Measurements from ENCODE around the gene VPS54. TPM values are rescaled to one million over a fixed set of nuclear protein-coding genes. Genes with fewer than 3 reads are reported as not detected.
A peak's percentile ranks its signal among the peaks of the same experiment; 100 is the strongest.
"Not testable (repeated sequence)": the region's sequence is repeated elsewhere in the genome, so short reads cannot be mapped to it uniquely, and the experiment has no call there.

The VPS54 gene
- total RNA-seq, 1 donor from 2014 or later, result 17.5 TPM

GRCh38 chr2:63990072-63990471 is 29.2 kb downstream of the VPS54 start:
- Mint-ChIP-seq H3K36me3 (ENCODE audit: low read depth, unreplicated experiment) (peaks cover 11% of the 10 kb centered on the region), H3K27me3 (ENCODE audit: low read depth, unreplicated experiment) (no peaks in the 10 kb centered on the region), H3K27ac (ENCODE audit: unreplicated experiment) (no peak overlapping the region), H3K4me1 (ENCODE audit: low read depth, unreplicated experiment) (peaks cover 12% of the 10 kb centered on the region), H3K9me3 (ENCODE audit: unreplicated experiment) (no peaks in the 10 kb centered on the region), H3K4me3 (ENCODE audit: unreplicated experiment) (no peak overlapping the region)
- H3K27me3 ChIP-seq (ENCODE audit: insufficient read depth, low read length), result no peaks in the 10 kb centered on the region
- no peak overlapping the region for H3K4me2 ChIP-seq (ENCODE audit: low read length)
- no peak overlapping the region for H2AFZ ChIP-seq (ENCODE audit: low read depth, low read length)
- DNase-seq (ENCODE audit: low read depth) (no peak), FAIRE-seq (no peak)
- H4K20me1 ChIP-seq (ENCODE audit: insufficient read depth, low read length), result peaks cover 21% of the 10 kb centered on the region
- H3K4me3 ChIP-seq (ENCODE audit: insufficient read depth, low read depth, low read length), result no peak overlapping the region
- H3K4me1 ChIP-seq (ENCODE audit: insufficient read depth, low read length), result peaks cover 3% of the 10 kb centered on the region
- TF ChIP-seq EZH2 (IDR thresholded peaks at IDR 0.05; ENCODE audit: insufficient read depth, low read length) (no peak), CTCF (IDR thresholded peaks at IDR 0.05; ENCODE audit: insufficient read depth, low read depth, low read length) (no peak)
- no peaks in the 10 kb centered on the region for H3K9me3 ChIP-seq (ENCODE audit: insufficient read depth, low read depth, low read length)
- no peak overlapping the region for H3K9ac ChIP-seq (ENCODE audit: low read length)
- no peaks in the 10 kb centered on the region for H3K36me3 ChIP-seq (ENCODE audit: insufficient read depth, low read length)
- peaks cover 35% of the 10 kb centered on the region for H3K79me2 ChIP-seq (ENCODE audit: insufficient read depth, low read length)
- no peak overlapping the region for H3K27ac ChIP-seq (ENCODE audit: low read depth, low read length)

- not testable (repeated sequence) for H3K27ac Mint-ChIP-seq (ENCODE audit: unreplicated experiment); H3K9ac ChIP-seq (ENCODE audit: low read length); DNase-seq (ENCODE audit: low read depth); H3K4me1 Mint-ChIP-seq (ENCODE audit: low read depth, unreplicated experiment); H3K27me3 Mint-ChIP-seq (ENCODE audit: low read depth, unreplicated experiment); H3K4me1 ChIP-seq (ENCODE audit: insufficient read depth, low read length); FAIRE-seq; H3K4me2 ChIP-seq (ENCODE audit: low read length); H3K27ac ChIP-seq (ENCODE audit: low read depth, low read length); H3K27me3 ChIP-seq (ENCODE audit: insufficient read depth, low read length); H3K36me3 ChIP-seq (ENCODE audit: insufficient read depth, low read length); H3K4me3 Mint-ChIP-seq (ENCODE audit: unreplicated experiment); H3K9me3 Mint-ChIP-seq (ENCODE audit: unreplicated experiment); H2AFZ ChIP-seq (ENCODE audit: low read depth, low read length); H3K4me3 ChIP-seq (ENCODE audit: insufficient read depth, low read depth, low read length); H3K9me3 ChIP-seq (ENCODE audit: insufficient read depth, low read depth, low read length)
- H3K36me3 Mint-ChIP-seq (ENCODE audit: low read depth, unreplicated experiment), result peaks cover 11% of the 10 kb centered on the region
- Histone ChIP-seq H4K20me1 (ENCODE audit: insufficient read depth, low read length) (peaks cover 26% of the 10 kb centered on the region), H3K79me2 (ENCODE audit: insufficient read depth, low read length) (peaks cover 45% of the 10 kb centered on the region)
These were observed 30.3 kb downstream of the VPS54 start for GRCh38 chr2:63988842-63989436.

- Histone ChIP-seq H3K9ac (ENCODE audit: low read length) (no peak overlapping the region), H4K20me1 (ENCODE audit: insufficient read depth, low read length) (peaks cover 17% of the 10 kb centered on the region), H3K9me3 (ENCODE audit: insufficient read depth, low read depth, low read length) (no peaks in the 10 kb centered on the region), H3K27me3 (ENCODE audit: insufficient read depth, low read length) (no peaks in the 10 kb centered on the region), H2AFZ (ENCODE audit: low read depth, low read length) (no peak overlapping the region), H3K27ac (ENCODE audit: low read depth, low read length) (no peak overlapping the region), H3K4me3 (ENCODE audit: insufficient read depth, low read depth, low read length) (no peak overlapping the region), H3K4me1 (ENCODE audit: insufficient read depth, low read length) (no peaks in the 10 kb centered on the region), H3K79me2 (ENCODE audit: insufficient read depth, low read length) (peaks cover 29% of the 10 kb centered on the region), H3K4me2 (ENCODE audit: low read length) (no peak overlapping the region), H3K36me3 (ENCODE audit: insufficient read depth, low read length) (no peaks in the 10 kb centered on the region)
- Mint-ChIP-seq H3K36me3 (ENCODE audit: low read depth, unreplicated experiment) (peaks cover 8% of the 10 kb centered on the region), H3K27me3 (ENCODE audit: low read depth, unreplicated experiment) (no peaks in the 10 kb centered on the region), H3K4me3 (ENCODE audit: unreplicated experiment) (no peak overlapping the region), H3K4me1 (ENCODE audit: low read depth, unreplicated experiment) (peaks cover 4% of the 10 kb centered on the region), H3K27ac (ENCODE audit: unreplicated experiment) (peak overlapping the region; percentile 3), H3K9me3 (ENCODE audit: unreplicated experiment) (no peaks in the 10 kb centered on the region)
- TF ChIP-seq CTCF (IDR thresholded peaks at IDR 0.05; ENCODE audit: insufficient read depth, low read depth, low read length) (no peak), EZH2 (IDR thresholded peaks at IDR 0.05; ENCODE audit: insufficient read depth, low read length) (no peak)
- FAIRE-seq (no peak), DNase-seq (ENCODE audit: low read depth) (no peak)
These were observed 34.4 kb downstream of the VPS54 start for GRCh38 chr2:63984606-63985359.

All from astrocyte (in vitro differentiated cells and primary cell).